ENCODE measurements around the gene NOP58. TPM values are rescaled to one million over a fixed set of nuclear protein-coding genes. Genes with fewer than 3 reads are reported as not detected.
A peak's percentile ranks its signal among the peaks of the same experiment; 100 is the strongest.

The NOP58 gene
- total RNA-seq, 1 donor from 2014 or later = 81.5 TPM

DNA sequence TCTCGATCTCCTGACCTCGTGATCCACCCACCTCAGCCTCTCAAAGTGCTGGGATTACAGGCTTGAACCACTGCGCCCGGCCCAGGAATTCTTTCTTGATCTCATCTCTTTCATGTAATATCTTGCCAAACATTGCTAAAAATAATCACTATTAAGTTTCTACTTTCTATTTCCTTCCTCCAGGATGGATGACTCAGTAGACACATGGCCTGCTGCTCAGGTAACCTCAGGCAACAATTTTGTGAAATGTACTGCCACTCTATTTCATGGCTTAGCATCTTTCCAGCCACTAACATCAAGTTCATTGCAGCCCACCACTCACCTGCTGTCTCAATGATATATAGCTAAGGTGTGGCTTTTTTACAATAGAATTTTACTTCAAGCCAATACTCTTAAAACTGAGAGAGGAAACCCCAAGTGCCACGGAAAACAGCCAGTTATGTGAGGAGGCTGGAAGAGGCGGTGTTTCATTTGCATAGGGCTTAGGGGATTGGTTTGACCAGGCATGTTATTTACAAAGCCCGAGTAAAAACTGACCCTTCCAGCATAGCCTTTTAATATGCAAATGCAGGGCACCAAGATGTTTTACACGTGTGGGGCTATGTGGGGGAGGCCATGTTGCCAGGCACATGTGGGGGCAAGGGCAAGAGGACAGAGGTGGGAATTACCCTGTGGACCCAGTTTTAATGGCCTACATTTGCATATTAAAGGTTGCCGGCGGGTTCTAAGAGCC lies 15.9 kb upstream of the NOP58 start:
- no peak for DNase-seq (ENCODE audit: low spot score in 2 of 2, unreplicated experiment in 2 of 2)
- H3K27ac Mint-ChIP-seq = peak overlapping the region; percentile 66
- no peaks in the 10 kb centered on the region for H3K36me3 Mint-ChIP-seq
- peak overlapping the region; percentile 53 for H3K4me3 Mint-ChIP-seq
- TF ChIP-seq, protein P1, sequence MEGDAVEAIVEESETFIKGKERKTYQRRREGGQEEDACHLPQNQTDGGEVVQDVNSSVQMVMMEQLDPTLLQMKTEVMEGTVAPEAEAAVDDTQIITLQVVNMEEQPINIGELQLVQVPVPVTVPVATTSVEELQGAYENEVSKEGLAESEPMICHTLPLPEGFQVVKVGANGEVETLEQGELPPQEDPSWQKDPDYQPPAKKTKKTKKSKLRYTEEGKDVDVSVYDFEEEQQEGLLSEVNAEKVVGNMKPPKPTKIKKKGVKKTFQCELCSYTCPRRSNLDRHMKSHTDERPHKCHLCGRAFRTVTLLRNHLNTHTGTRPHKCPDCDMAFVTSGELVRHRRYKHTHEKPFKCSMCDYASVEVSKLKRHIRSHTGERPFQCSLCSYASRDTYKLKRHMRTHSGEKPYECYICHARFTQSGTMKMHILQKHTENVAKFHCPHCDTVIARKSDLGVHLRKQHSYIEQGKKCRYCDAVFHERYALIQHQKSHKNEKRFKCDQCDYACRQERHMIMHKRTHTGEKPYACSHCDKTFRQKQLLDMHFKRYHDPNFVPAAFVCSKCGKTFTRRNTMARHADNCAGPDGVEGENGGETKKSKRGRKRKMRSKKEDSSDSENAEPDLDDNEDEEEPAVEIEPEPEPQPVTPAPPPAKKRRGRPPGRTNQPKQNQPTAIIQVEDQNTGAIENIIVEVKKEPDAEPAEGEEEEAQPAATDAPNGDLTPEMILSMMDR (IDR thresholded peaks at IDR 0.05; ENCODE audit: unreplicated experiment) = no peak
- peaks cover 2% of the 10 kb centered on the region for H3K27me3 Mint-ChIP-seq (ENCODE audit: low read depth)
- H3K9me3 Mint-ChIP-seq = peaks cover 3% of the 10 kb centered on the region
- H3K4me1 Mint-ChIP-seq = peaks cover 6% of the 10 kb centered on the region

DNA sequence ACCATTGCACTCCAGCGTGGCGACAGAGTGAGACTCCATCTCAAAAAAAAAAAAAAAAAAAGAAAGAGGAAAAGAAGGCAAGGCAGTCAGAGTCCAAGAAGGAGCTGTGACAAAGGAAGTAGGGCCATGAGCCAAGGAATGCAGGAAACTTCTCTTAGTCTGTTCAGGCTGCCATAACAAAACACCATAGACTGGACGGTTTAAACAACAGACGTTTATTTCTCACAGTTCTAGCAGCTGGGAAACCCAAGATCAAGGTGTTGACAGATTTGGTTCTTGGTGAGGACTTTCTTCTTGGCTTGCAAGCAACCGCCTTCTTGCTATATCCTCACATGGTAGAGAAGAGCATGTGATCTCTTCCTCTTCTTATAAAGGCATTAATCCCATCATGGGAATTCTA lies 14.1 kb upstream of the NOP58 start:
- H3K4me3 Mint-ChIP-seq = no peak overlapping the region
- H3K9me3 Mint-ChIP-seq = peaks cover 7% of the 10 kb centered on the region
- DNase-seq (ENCODE audit: low spot score in 2 of 2, unreplicated experiment in 2 of 2) = no peak
- H3K27me3 Mint-ChIP-seq (ENCODE audit: low read depth) = no peaks in the 10 kb centered on the region
- H3K27ac Mint-ChIP-seq = no peak overlapping the region
- TF ChIP-seq, protein P1 (IDR thresholded peaks at IDR 0.05; ENCODE audit: unreplicated experiment) = no peak
- H3K36me3 Mint-ChIP-seq = no peaks in the 10 kb centered on the region
- peaks cover 6% of the 10 kb centered on the region for H3K4me1 Mint-ChIP-seq

DNA sequence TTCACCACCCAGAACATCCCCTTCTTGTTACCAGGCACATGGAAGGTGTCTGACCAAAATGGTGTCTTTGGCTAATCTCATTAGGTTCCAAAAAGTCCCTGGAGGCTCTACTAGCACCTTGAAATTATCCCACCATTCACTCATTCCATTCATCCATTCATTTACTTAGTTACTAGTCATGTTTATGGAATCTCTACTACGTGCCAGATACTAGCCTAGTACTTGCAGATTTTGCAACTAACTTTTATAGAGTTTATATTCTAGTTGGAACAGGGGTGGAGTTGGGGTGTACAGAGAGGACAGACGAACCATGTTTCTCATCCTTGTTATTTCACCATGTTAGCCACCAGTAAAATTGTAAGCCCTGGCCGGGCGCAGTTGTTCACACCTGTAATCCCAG lies 4.0 kb upstream of the NOP58 start:
- H3K4me3 Mint-ChIP-seq = no peak overlapping the region

DNA sequence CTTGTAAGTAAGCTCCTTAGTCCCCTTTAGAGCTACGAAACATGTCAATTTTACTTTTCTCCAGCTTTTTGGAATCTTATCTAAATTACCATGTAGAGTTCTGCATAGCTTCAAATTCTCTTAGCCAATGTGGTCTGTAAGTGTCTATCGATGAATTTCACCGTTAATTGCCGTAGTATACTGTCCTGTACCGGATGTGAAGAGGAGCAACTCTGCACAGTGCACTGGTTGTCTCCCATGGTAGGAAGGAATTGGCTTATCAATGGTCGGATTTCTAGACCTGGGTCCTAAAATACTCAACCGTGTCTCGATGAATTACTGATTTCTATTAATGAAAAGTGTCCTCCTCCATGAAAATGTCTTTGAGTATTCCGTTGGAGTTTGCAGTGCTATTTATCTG lies 1.9 kb downstream of the NOP58 start:
- H3K27me3 Mint-ChIP-seq (ENCODE audit: low read depth) = no peaks in the 10 kb centered on the region
- DNase-seq (ENCODE audit: low spot score in 2 of 2, unreplicated experiment in 2 of 2) = no peak
- no peaks in the 10 kb centered on the region for H3K36me3 Mint-ChIP-seq
- H3K9me3 Mint-ChIP-seq = no peaks in the 10 kb centered on the region
- H3K27ac Mint-ChIP-seq = peak overlapping the region; percentile 25
- peaks cover 21% of the 10 kb centered on the region for H3K4me1 Mint-ChIP-seq
- TF ChIP-seq, protein P1 (IDR thresholded peaks at IDR 0.05; ENCODE audit: unreplicated experiment) = no peak
- no peak overlapping the region for H3K4me3 Mint-ChIP-seq

More for the DNA sequence above, 4.0 kb upstream of the NOP58 start:
- TF ChIP-seq, protein P1 (IDR thresholded peaks at IDR 0.05; ENCODE audit: unreplicated experiment) = no peak
- H3K27me3 Mint-ChIP-seq (ENCODE audit: low read depth) = no peaks in the 10 kb centered on the region
- H3K4me1 Mint-ChIP-seq = peaks cover 7% of the 10 kb centered on the region
- H3K36me3 Mint-ChIP-seq = no peaks in the 10 kb centered on the region
- no peaks in the 10 kb centered on the region for H3K9me3 Mint-ChIP-seq
- H3K27ac Mint-ChIP-seq = no peak overlapping the region
- DNase-seq (ENCODE audit: low spot score in 2 of 2, unreplicated experiment in 2 of 2) = no peak

DNA sequence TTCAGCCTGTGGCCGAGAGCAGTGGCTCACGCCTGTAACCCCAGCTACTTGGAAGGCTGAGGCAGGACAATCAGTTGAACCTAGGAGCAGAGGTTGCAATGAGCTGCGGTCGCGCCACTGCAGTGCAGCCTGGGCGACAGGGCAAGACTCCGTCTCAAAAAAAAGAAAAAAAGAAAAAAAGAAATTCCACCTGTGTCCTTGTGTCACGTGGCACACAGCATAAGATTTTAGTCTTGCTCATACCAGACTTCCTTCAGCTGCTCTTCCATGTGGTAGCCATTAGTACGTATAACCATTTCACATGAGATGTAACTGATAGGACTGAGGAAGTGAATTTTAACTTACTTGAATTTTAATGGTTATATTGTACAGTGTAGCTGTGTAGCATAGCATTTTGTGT lies 4.0 kb downstream of the NOP58 start:
- Mint-ChIP-seq H3K27me3 (ENCODE audit: low read depth) (no peaks in the 10 kb centered on the region), H3K4me3 (no peak overlapping the region), H3K27ac (peak overlapping the region; percentile 71), H3K36me3 (no peaks in the 10 kb centered on the region), H3K4me1 (peaks cover 15% of the 10 kb centered on the region), H3K9me3 (no peaks in the 10 kb centered on the region)
- DNase-seq (ENCODE audit: low spot score in 2 of 2, unreplicated experiment in 2 of 2) = no peak
- TF ChIP-seq, protein P1 (IDR thresholded peaks at IDR 0.05; ENCODE audit: unreplicated experiment) = no peak

All from mesothelial cell of epicardium (in vitro differentiated cells).